Dendritic cell treated with granulocyte-macrophage colony-stimulating factor and Interleukin-4, amounts not matched to agents 40 ng/mL and 50 ng/mL, for 4 days (primary cell): ENCODE measurements around the gene PIH1D2.
"Not testable (repeated sequence)": the region's sequence is repeated elsewhere in the genome, so short reads cannot be mapped to it uniquely, and the experiment has no call there.

Experiments used
- H3K27ac Mint-ChIP-seq: one replicate; pipeline ENCODE4 v1.8.0; 2022; ENCODE audit warnings: mild to moderate bottlenecking, mixed read lengths
- H3K27me3 Mint-ChIP-seq: one replicate; pipeline ENCODE4 v1.8.0; 2022; ENCODE audit warnings: mild to moderate bottlenecking, mixed read lengths
- H3K36me3 Mint-ChIP-seq: one replicate; pipeline ENCODE4 v1.8.0; 2022; ENCODE audit warnings: low read depth, mixed read lengths
- H3K4me1 Mint-ChIP-seq: one replicate; pipeline ENCODE4 v1.8.0; 2022; ENCODE audit warnings: low read depth, mixed read lengths
- H3K4me3 Mint-ChIP-seq: one replicate; pipeline ENCODE4 v1.8.0; 2022; ENCODE audit warnings: mild to moderate bottlenecking, moderate library complexity, mixed read lengths
- H3K9me3 Mint-ChIP-seq: one replicate; pipeline ENCODE4 v1.8.0; 2022; ENCODE audit warnings: mixed read lengths
- intact Hi-C: fragments of 100-400 bp; cut with micrococcal nuclease; formaldehyde crosslinking; loops from one replicate; pipeline ENCODE4 v1.15.0; 2022

Gene PIH1D2

DNA sequence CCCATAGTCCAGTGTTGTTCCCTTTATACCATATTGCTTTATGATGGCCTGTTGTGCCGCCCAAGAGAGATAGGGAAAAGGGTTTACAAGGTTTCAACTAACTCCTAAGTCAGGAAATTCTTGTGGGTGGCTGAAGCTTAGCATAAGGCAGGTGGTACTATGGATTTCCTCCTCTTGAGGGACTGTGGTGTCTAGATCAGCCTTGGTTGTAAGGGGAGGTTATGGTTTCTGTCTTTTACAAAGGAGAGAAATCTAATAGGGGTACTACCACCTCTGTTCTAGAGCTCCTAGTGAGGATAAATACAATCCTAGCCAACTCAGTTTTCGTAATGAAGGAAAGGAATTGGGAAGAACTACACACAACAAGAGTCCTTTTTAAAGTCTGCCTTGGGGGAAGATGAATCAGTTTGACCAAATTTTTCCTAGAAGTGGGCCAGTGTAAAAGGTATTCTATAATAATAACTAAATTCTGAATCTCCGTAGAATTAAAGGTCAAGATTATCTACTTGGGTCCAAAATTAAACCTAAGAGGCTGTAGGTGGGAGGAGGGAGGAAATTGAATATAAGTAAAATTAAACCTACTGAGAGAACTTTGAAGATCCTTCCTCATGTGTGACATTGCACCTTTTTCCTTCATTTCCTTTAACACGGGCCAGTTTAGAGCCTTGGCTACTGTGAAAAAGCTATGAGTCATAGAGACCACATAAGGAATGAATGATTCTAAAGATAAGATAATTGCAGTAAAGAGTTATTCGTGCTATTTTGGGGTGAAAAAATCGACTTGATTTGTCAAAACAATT, 31.5 kb downstream of the PIH1D2 start:
- Mint-ChIP-seq H3K9me3 (no peaks in the 10 kb centered on the region), H3K36me3 (peaks cover 91% of the 10 kb centered on the region), H3K27ac (no peak overlapping the region), H3K4me3 (no peak overlapping the region), H3K4me1 (peaks cover 6% of the 10 kb centered on the region), H3K27me3 (no peaks in the 10 kb centered on the region)
- intact Hi-C loops, result no loop called here

DNA sequence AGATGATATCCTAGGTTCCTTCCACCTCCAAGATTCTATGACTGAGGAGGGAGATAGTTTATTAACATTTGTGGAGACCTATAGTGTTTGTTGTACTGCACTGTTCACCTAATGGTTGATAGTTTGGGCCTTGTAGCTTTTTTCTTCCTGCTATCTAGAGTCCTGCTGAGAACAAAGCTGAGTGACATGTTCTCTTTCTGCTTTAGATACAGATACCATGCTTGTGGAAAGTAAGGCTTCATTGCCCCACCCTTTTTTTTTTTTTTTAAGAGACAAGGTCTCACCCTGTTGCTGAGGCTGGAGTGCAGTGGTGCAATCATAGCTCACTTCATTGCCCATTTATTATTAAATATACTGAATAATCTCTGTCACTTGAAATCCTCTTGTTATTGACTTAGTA, 36.3 kb downstream of the PIH1D2 start:
- Mint-ChIP-seq H3K36me3 (peaks cover 89% of the 10 kb centered on the region), H3K9me3 (no peaks in the 10 kb centered on the region), H3K27ac (no peak overlapping the region), H3K27me3 (no peaks in the 10 kb centered on the region), H3K4me3 (no peak overlapping the region), H3K4me1 (peaks cover 6% of the 10 kb centered on the region)
- intact Hi-C loops, result no loop called here

DNA sequence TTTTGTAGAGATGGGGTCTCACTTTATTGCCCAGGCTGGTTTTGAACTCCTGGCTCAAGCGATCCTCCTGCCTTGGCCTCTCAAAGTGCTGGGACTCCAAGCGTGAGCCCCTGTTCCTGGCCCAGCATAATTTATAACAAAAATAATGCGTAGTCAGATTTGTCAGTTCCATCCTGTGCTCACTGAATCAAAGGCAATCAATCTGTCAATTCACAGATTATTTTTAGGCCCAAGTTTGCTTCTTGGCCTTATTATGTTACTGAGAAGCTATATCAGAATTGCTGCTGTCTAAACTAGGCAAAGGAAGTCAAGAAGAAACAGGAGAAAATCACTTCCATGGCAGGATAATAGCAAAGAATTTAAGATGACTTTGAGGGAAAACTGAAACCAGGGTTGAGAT, 39.9 kb downstream of the PIH1D2 start:
- intact Hi-C loops, result no loop called here
- H3K27me3 Mint-ChIP-seq, result no peaks in the 10 kb centered on the region
- no peak overlapping the region for H3K27ac Mint-ChIP-seq
- H3K4me1 Mint-ChIP-seq, result peaks cover 4% of the 10 kb centered on the region
- no peak overlapping the region for H3K4me3 Mint-ChIP-seq
- H3K9me3 Mint-ChIP-seq, result no peaks in the 10 kb centered on the region
- H3K36me3 Mint-ChIP-seq, result peaks cover 94% of the 10 kb centered on the region

DNA sequence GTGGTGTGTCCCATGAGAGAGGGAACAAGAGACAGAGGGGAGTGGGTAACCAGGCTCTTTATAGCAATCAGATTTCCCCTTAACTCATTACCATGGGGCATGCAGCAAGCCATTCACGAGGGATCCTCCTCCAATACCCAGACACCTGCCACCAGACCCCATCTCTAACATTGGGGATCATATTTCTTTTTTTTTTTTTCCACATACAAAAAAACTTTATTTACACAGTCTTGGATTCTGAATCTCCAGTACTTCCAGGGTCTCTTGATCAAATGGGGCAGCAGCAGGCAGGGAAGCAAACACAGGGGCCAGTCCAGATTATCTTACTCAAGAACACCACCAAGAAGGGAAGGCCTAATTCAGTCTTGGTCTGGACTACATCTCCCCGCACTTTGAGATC, 44.4 kb downstream of the PIH1D2 start:
- H3K27me3 Mint-ChIP-seq, result no peaks in the 10 kb centered on the region
- H3K9me3 Mint-ChIP-seq, result no peaks in the 10 kb centered on the region
- no peak overlapping the region for H3K27ac Mint-ChIP-seq
- intact Hi-C loops, result loop anchor here (5.0 kb wide), 1 partner anchor 43 kb away; the partner anchor contains the start of genes NKAPD1 and PIH1D2
- no peak overlapping the region for H3K4me3 Mint-ChIP-seq
- peaks cover 88% of the 10 kb centered on the region for H3K36me3 Mint-ChIP-seq
- peaks cover 4% of the 10 kb centered on the region for H3K4me1 Mint-ChIP-seq

DNA sequence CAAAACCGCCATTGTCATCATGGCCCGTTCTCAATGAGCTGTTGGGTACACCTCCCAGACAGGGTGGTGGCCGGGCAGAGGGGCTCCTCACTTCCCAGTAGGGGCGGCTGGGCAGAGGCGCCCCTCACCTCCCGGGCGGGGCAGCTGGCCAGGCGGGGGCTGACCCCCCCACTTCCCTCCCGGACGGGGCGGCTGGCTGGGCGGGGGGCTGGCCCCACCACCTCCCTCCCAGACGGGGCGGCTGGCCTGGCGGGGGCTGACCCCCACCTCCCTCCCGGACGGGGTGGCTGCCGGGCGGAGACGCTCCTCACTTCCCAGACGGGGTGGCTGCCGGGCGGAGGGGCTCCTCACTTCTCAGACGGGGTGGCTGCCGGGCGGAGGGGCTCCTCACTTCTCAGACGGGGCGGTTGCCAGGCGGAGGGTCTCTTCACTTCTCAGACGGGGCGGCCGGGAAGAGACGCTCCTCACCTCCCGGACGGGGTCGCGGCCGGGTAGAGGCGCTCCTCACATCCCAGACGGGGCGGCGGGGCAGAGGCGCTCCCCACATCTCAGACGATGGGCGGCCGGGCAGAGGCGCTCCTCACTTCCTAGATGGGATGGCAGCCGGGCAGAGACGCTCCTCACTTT, 46.9 kb downstream of the PIH1D2 start:
- not testable (repeated sequence) for H3K27me3 Mint-ChIP-seq, H3K27ac Mint-ChIP-seq, H3K9me3 Mint-ChIP-seq, H3K4me3 Mint-ChIP-seq
- Mint-ChIP-seq H3K4me1 (peaks cover 14% of the 10 kb centered on the region), H3K36me3 (peaks cover 65% of the 10 kb centered on the region)
- intact Hi-C loops, result loop anchor here (5.0 kb wide), 1 partner anchor 45 kb away; the partner anchor contains the start of genes NKAPD1 and PIH1D2

DNA sequence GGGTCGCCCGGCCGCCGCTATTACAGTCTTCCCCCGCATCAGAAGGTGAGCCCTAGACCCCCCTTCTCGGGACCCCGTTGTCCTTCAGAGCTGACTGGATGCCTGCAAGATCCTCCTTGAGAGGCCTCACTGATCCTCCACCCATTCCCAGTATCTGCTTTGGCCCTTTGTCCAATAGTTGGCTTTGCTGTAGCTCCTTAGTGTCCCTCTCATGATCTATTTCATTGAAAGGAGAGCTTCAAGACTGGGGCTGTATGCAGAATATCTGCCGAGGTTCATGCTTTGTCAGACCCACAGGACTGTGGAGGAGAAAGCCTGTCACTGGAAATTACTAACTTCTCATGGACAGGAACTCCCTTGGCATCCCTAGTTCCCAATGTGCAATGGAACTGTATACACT, 48.1 kb downstream of the PIH1D2 start:
- Mint-ChIP-seq H3K4me1 (peaks cover 14% of the 10 kb centered on the region), H3K9me3 (no peaks in the 10 kb centered on the region), H3K4me3 (peak overlapping the region; percentile 98), H3K27me3 (no peaks in the 10 kb centered on the region), H3K27ac (peak overlapping the region; percentile 96), H3K36me3 (peaks cover 53% of the 10 kb centered on the region)
- intact Hi-C loops, result loop anchor here (2.0 to 5.0 kb wide), 4 partner anchors 47 to 147 kb away; partner anchors contain the start of genes CFAP68, FDXACB1, NKAPD1 and PIH1D2

DNA sequence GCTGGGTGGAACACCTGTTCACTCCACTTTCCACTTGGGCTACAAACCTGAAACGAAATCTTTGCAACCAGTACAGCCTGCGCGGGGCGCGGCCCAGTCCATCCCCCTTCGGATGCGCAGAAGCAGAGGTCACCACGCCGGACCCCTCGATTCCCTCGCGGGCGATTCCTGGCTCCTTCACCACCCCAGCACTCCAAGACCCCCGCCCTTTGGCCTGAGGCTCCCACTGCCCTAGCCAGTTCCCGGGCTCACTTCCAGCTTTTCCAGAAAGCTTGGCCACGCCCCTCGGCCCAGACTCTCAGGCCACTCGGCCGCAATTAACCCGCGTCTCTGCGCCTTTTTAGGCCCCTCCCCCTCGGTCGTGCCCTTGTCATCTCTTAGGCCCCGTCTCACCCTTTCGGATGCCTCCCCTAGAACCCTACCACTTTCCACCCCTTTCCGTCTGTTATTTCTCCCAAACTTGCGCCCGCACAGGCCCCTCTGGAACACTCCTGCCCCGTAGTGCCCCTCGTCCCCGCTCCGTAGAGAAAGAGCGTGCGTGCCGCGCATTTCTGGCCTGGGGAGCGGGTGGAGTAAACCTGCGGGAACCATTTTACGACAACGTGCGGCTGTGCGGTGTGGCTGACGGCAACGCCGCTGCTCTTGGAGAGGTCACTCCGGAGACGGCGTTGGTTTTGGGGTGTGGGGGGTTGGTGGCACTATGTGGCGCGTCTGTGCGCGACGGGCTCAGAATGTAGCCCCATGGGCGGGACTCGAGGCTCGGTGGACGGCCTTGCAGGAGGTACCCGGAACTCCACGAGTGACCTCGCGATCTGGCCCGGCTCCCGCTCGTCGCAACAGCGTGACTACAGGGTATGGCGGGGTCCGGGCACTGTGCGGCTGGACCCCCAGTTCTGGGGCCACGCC, 48.8 kb downstream of the PIH1D2 start, which contains the start of gene DLAT:
Gene DLAT, plus strand, starts transcription at position 636 of the 906 bp plus-strand sequence. Its CDS starts 65 bp downstream, at position 701.
- Mint-ChIP-seq H3K36me3 (peaks cover 46% of the 10 kb centered on the region), H3K4me3 (peak within 1 kb of the TSS; percentile 98), H3K4me1 (peaks cover 11% of the 10 kb centered on the region), H3K9me3 (no peaks in the 10 kb centered on the region), H3K27me3 (no peaks in the 10 kb centered on the region), H3K27ac (peak within 1 kb of the TSS; percentile 96)
- intact Hi-C loops, result loop anchor here (2.0 to 5.0 kb wide), 4 partner anchors 47 to 146 kb away; partner anchors contain the start of genes CFAP68, FDXACB1, NKAPD1 and PIH1D2

DNA sequence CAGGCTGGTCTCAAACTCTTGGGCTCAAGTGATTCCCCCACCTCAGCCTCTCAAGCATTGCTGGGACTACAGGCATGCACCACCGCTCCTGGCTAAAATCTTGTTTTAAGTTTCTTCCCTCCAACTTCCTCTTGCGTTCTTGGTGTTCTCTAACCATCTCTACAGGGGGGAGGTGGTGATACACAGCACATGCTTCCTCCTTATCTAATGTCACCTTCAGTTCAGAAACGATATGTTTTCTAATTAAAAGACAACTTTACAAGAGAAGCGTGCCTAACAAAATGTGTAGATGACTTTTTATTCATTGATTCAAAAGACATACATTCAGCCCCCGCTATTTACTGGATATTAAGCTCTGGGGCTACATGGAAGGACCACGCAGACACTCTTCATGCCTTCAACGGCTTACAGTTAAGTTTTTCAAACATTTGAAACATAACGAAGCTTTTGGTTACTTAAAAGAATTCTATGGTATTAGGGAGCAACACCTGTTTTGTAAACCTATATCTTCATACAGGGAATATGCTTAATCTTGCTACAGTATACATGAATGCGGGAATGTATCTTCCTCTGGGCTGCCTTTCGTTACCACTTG, 49.5 kb downstream of the PIH1D2 start:
- Mint-ChIP-seq H3K36me3 (peaks cover 39% of the 10 kb centered on the region), H3K4me1 (peaks cover 10% of the 10 kb centered on the region), H3K9me3 (no peaks in the 10 kb centered on the region), H3K4me3 (peak overlapping the region; percentile 98), H3K27ac (peak overlapping the region; percentile 96), H3K27me3 (no peaks in the 10 kb centered on the region)
- intact Hi-C loops, result loop anchor here (2.0 kb wide), 3 partner anchors 63 to 145 kb away; partner anchors contain the start of genes CFAP68, FDXACB1, SDHD and TIMM8B

DNA sequence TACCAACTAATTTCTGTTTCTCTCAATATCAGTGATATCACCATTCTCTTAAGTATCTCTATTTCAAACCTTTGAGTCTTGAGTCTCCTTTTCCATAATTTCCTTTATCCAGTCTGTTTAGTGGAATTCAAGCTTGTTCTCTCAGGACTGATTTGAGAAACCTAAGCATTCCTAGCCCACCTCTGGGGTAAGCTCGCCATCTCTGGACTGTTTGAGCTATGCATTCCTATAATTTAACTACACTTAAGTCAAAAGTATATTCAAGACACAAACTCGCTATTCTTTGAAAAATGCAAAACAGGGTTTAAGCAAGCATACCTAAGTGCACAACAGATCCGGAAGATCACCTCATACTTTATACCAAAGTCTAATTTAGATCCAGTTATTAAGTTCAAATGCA, 50.7 kb downstream of the PIH1D2 start:
- peaks cover 10% of the 10 kb centered on the region for H3K4me1 Mint-ChIP-seq
- no peaks in the 10 kb centered on the region for H3K9me3 Mint-ChIP-seq
- peaks cover 27% of the 10 kb centered on the region for H3K36me3 Mint-ChIP-seq
- H3K27me3 Mint-ChIP-seq, result no peaks in the 10 kb centered on the region
- H3K4me3 Mint-ChIP-seq, result no peak overlapping the region
- H3K27ac Mint-ChIP-seq, result no peak overlapping the region
- intact Hi-C loops, result no loop called here

DNA sequence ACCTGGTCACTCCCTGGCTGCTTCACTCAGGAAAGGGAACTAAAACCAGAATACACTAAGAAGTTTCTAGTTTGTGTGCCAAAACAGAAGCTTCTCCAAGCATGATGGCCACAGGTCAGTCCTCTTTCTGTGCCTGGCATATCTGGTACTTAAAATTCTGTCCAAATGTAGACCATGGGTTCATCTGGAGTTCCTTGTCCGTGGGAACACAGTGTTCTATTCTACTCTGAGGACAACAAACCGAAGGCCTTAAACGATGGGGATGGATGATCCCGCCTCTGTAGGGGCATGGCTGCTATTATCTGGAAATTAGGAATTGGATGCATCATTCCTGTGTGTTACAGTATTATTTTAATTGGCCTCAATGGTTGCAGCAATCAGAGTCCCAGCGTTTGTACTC, 54.8 kb downstream of the PIH1D2 start:
- H3K27ac Mint-ChIP-seq, result no peak overlapping the region
- H3K4me3 Mint-ChIP-seq, result no peak overlapping the region
- no peaks in the 10 kb centered on the region for H3K36me3 Mint-ChIP-seq

More for the DNA sequence above, 54.8 kb downstream of the PIH1D2 start:
- Mint-ChIP-seq H3K4me1 (peaks cover 6% of the 10 kb centered on the region), H3K9me3 (no peaks in the 10 kb centered on the region), H3K27me3 (no peaks in the 10 kb centered on the region)
- intact Hi-C loops, result no loop called here
